Spleen (tissue), 11 donors: Measurements from ENCODE around the gene OR5H6. TPM values are rescaled to one million over a fixed set of nuclear protein-coding genes. Genes with fewer than 3 reads are reported as not detected.

Source experiments
- DNase-seq: peaks from one replicate; pipeline ENCODE4 v3.0.0-alpha.2; 2020
- H3K27ac ChIP-seq, 8 donors: fragments of 200-600 bp; sonication (generic) in 7 of 8; 1 replicate in 4 of 8; 2 replicates in 4 of 8; pipeline versions ENCODE4 v1.5.0 to v1.8.0; 2016 to 2021; ENCODE audit warnings: inconsistent platforms in 4 of 8, mild to moderate bottlenecking in 4 of 8, moderate library complexity in 1 of 8
- H3K27me3 ChIP-seq, 7 donors: fragments of 200-600 bp; sonication (generic) in 6 of 7; replicated peaks in 1 of 7; 1 replicate in 4 of 7; 2 replicates in 3 of 7; pipeline versions ENCODE4 v1.5.0 to v1.8.0; 2016 to 2021; ENCODE audit warnings: inconsistent platforms in 3 of 7, mild to moderate bottlenecking in 1 of 7
- H3K36me3 ChIP-seq, 6 donors: fragments of 200-600 bp; sonication (generic) in 5 of 6; 1 replicate in 4 of 6; 2 replicates in 2 of 6; pipeline versions ENCODE4 v1.5.0 to v1.8.0; 2016 to 2021; ENCODE audit warnings: inconsistent platforms in 2 of 6
- H3K4me1 ChIP-seq, 6 donors: fragments of 200-600 bp; sonication (generic) in 5 of 6; 1 replicate in 3 of 6; 2 replicates in 3 of 6; pipeline versions ENCODE4 v1.5.0 to v1.8.0; 2016 to 2021; ENCODE audit warnings: inconsistent platforms in 3 of 6
- H3K4me3 ChIP-seq, 8 donors: fragments of 200-600 bp; sonication (generic) in 7 of 8; 1 replicate in 4 of 8; 2 replicates in 4 of 8; pipeline versions ENCODE4 v1.5.0 to v1.8.0; 2016 to 2021; ENCODE audit warnings: inconsistent platforms in 4 of 8, mild to moderate bottlenecking in 4 of 8, moderate library complexity in 2 of 8
- H3K9me3 ChIP-seq, 8 donors: fragments of 200-600 bp; sonication (generic) in 7 of 8; 1 replicate in 4 of 8; 2 replicates in 4 of 8; pipeline versions ENCODE4 v1.5.0 to v1.8.0; 2016 to 2021; ENCODE audit warnings: inconsistent platforms in 4 of 8
- CTCF ChIP-seq, 11 experiments: fragments of 200-600 bp in 7 of 11; fragments of 450-650 bp in 4 of 11; sonication (generic) in 4 of 11; IDR thresholded peaks in 8 of 11; conservative IDR thresholded peaks in 3 of 11; 1 replicate in 7 of 11; 2 replicates in 4 of 11; pipeline versions ENCODE4 v1.4.0 to v1.8.0; 2016 to 2021; ENCODE audit warnings: antibody characterized with exemption in 11 of 11, inconsistent platforms in 4 of 11, mild to moderate bottlenecking in 1 of 11
- POLR2A ChIP-seq, 3 donors: fragments of 450-650 bp; IDR thresholded peaks; one replicate each; pipeline ENCODE4 v1.5.1; 2017; ENCODE audit warnings: antibody characterized with exemption in 3 of 3, mild to moderate bottlenecking in 1 of 3
- POLR2AphosphoS5 ChIP-seq, 3 donors: sonication (generic); formaldehyde crosslinking; IDR thresholded peaks; one replicate each; pipeline ENCODE4 v1.5.1; 2017; ENCODE audit warnings: antibody characterized with exemption in 3 of 3
- WGBS, 5 donors: extraction: QIAGEN DNeasy Blood & Tissue Kit in 3 of 5; methylation state at CpG; one replicate each; pipeline versions ENCODE4 v1.1.5 to v1.1.7; 2013 to 2018; 5-methylcytosine and 5-hydroxymethylcytosine counted together
- intact Hi-C: fragments of 100-400 bp; cut with DNase I; formaldehyde crosslinking; loops from one replicate; pipeline ENCODE4 v1.15.0; 2023; ENCODE audit warnings: low total_unique reads
- polyA plus RNA-seq, 3 donors: library from polyadenylated mRNA; stranded (reverse); fragments of 200-250 nt; gene quantifications; one replicate each; pipeline ENCODE4 v1.2.1, GENCODE V29; 2013
- total RNA-seq, 7 donors: library from RNA; depleted of rRNA in 3 of 7; stranded (reverse); fragments of >200 nt in 3 of 7; fragmentation: NEBNext Ultra II Directional in 4 of 7; extraction: Animal tissue kit (Norgen Biotek cat#: 25700) in 4 of 7; gene quantifications; one replicate each; pipeline versions ENCODE4 v1.1.0 to v1.2.1, GENCODE V29; 2016 to 2021
- donor health status: healthy with polysubstance abuse.
- donor health status: DM: no; HTN: no; CAD: no; lungs with moderate emphysema.
- donor health status: DM: no; HTN: no; CAD: no.
- donor health status: Bipolar disorder and iron deficiency.
- donor health status: healthy.
- donor health status: DM: no; HTN: no; CAD: no.
- donor health status: DM: yes; HTN: yes; CAD: no.

OR5H6 gene
- total and polyA plus RNA-seq, 10 donors = not detected

- H3K4me1 ChIP-seq = no peaks in the 10 kb centered on the region
- TF ChIP-seq POLR2AphosphoS5 (IDR thresholded peaks at IDR 0.05) = no peak
- TF ChIP-seq POLR2A (IDR thresholded peaks at IDR 0.05) = no peak
- TF ChIP-seq CTCF (IDR thresholded peaks at IDR 0.05 in 8 of 11, conservative IDR thresholded peaks at IDR 0.05 in 3 of 11) = no peak
- peaks cover 0 to 44% (median 24%) of the 10 kb centered on the region in 8 donors for H3K9me3 ChIP-seq
- H3K27me3 ChIP-seq = no peaks in the 10 kb centered on the region
- intact Hi-C loops = no loop called here
- H3K4me3 ChIP-seq = no peak overlapping the region
- WGBS, 5 donors = 68 to 88% (median 77%) methylated on average over 3 of the region's 3 CpGs
- no peaks in the 10 kb centered on the region for H3K36me3 ChIP-seq
- H3K27ac ChIP-seq = no peak overlapping the region
- DNase-seq = no peak
Observed at GRCh38 chr3:98272126-98272525, 8.1 kb downstream of the OR5H6 start.

- intact Hi-C loops = no loop called here
- no peak for DNase-seq
- Histone ChIP-seq H3K36me3 (no peaks in the 10 kb centered on the region), H3K27ac (no peak overlapping the region), H3K4me1 (no peaks in the 10 kb centered on the region), H3K27me3 (no peaks in the 10 kb centered on the region), H3K9me3 (peaks cover 0 to 29% (median 15%) of the 10 kb centered on the region in 8 donors), H3K4me3 (no peak overlapping the region)
- TF ChIP-seq CTCF (IDR thresholded peaks at IDR 0.05 in 8 of 11, conservative IDR thresholded peaks at IDR 0.05 in 3 of 11) (no peak), POLR2A (IDR thresholded peaks at IDR 0.05) (no peak), POLR2AphosphoS5 (IDR thresholded peaks at IDR 0.05) (no peak)
- WGBS, 5 donors = 81 to 87% (median 83%) methylated on average over 3 of the region's 3 CpGs
Observed at GRCh38 chr3:98274914-98275313, 10.9 kb downstream of the OR5H6 start.

GRCh38 chr3:98282205-98282604 lies 18.2 kb downstream of the OR5H6 start, which contains the start of gene OR5H2:
Gene OR5H2, plus strand, starts transcription at chr3:98282505. Its CDS starts 398 bp downstream, at chr3:98282903.
- Histone ChIP-seq H3K4me3 (no peak within 1 kb of the TSS), H3K27ac (no peak within 1 kb of the TSS), H3K4me1 (no peaks in the 10 kb centered on the region), H3K27me3 (no peaks in the 10 kb centered on the region), H3K36me3 (no peaks in the 10 kb centered on the region), H3K9me3 (no peaks in the 10 kb centered on the region)
- WGBS, 5 donors = 73 to 87% (median 78%) methylated on average over 2 of the region's 2 CpGs
- DNase-seq = no peak
- intact Hi-C loops = no loop called here
- TF ChIP-seq POLR2A (IDR thresholded peaks at IDR 0.05) (no peak), POLR2AphosphoS5 (IDR thresholded peaks at IDR 0.05) (no peak), CTCF (IDR thresholded peaks at IDR 0.05 in 8 of 11, conservative IDR thresholded peaks at IDR 0.05 in 3 of 11) (no peak)

GRCh38 chr3:98290916-98291315 lies 26.9 kb downstream of the OR5H6 start:
- Histone ChIP-seq H3K36me3 (no peaks in the 10 kb centered on the region), H3K4me3 (no peak overlapping the region), H3K9me3 (peaks cover 0 to 6% (median 0%) of the 10 kb centered on the region in 8 donors), H3K4me1 (no peaks in the 10 kb centered on the region), H3K27me3 (peaks cover 0 to 18% (median 0%) of the 10 kb centered on the region in 7 donors), H3K27ac (no peak overlapping the region)
- no peak for DNase-seq
- WGBS, 5 donors = 72 to 92% (median 86%) methylated on average over 1 of the region's 1 CpG
- intact Hi-C loops = no loop called here
- TF ChIP-seq POLR2A (IDR thresholded peaks at IDR 0.05) (no peak), POLR2AphosphoS5 (IDR thresholded peaks at IDR 0.05) (no peak), CTCF (IDR thresholded peaks at IDR 0.05 in 8 of 11, conservative IDR thresholded peaks at IDR 0.05 in 3 of 11) (no peak)
